GM21825 (cell line): ENCODE data around the gene NAPA.
"Not testable (repeated sequence)": the region's sequence is repeated elsewhere in the genome, so short reads cannot be mapped to it uniquely, and the experiment has no call there.

Source experiments
- ATAC-seq: cut with Tn5 transposase; IDR thresholded peaks from one replicate; pipeline ENCODE4 v1.9.1; 2021; ENCODE audit warnings: mild to moderate bottlenecking, moderate library complexity; ENCODE audit not compliant: unreplicated experiment

NAPA gene

DNA sequence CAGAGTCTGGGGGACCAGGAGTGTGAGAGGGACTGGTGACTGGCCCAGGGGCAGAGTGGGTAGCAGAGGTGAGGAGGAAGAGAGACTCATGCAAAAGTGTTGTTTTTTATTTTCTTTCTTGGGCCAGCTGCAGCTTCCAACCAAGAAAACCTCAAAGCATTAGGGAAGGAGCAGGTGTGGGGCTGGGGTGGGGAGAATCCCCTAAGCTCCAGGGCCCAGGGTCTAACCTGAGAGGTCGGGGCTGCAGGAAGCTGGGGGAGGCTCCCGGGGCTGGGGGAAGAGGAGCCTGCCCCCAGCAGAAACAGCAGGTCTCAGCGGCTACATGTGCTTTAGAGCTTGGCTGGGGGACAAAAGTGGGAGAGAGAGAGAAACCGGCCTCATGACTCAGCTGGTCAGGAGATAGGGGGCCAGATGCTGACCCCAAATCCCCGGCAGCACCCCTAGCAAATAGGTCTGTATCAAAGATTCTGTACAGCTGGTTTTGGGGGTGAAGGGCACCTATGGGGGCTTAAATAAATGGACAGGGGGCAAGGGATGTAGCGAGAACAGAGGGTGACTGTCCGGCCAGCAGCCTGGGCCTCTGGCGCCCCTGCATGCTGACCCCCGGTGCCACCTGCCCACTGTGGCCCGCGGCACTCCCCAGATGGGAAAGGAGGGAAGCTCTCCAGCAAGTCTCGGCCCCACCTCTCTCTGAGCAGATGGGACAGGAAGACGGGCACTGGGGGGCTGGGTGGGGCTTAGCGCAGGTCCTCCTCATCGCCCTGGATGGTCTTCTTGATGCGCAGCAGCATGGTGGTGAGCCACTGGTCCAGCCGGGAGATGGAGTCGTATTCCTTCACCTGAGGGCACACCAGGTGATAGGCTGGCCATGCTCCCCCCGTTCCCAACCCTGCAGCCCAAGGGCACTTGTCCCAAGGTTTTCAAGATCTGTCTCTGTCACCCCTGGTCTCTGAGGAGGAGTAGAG lies 27.0 kb downstream of the NAPA start:
- ATAC-seq, result no peak

DNA sequence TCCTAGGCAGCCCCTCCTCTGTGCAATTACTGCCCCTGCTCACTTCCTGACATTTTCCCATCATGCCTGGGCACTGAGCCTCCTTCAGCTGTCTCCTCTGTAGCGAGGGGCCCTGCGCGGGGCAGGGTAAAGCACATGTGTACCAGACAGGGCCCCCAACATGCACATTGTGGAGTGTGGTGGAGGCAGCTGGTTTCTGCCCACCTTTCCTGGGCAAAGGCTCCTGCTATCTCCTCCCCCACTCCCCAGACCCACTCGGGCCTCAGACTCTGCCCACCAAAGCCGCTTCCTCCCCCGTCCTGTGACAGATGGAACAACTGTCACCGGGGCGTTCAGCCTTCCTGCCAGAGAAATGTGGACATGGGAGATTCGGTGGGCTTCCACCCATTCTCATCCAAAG lies 28.0 kb downstream of the NAPA start:
- ATAC-seq, result no peak

DNA sequence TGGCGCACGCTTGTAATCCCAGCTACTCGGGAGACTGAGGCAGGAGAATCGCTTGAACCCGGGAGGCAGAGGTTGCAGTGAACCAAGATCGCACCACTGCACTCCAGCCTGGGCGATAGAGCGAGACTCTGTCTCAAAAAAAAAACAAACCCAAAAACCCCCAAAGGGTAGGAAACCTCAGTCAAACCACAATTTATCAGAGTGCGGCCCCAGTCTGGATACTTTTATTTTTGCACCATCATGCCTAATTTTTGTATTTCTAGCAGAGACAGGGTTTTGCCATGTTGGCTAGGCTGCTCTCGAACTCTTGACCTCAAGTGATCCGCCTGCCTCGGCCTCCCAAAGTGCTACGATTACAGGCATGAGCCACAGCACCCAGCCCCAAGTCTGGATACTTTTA lies 28.6 kb downstream of the NAPA start:
- not testable (repeated sequence) for ATAC-seq

DNA sequence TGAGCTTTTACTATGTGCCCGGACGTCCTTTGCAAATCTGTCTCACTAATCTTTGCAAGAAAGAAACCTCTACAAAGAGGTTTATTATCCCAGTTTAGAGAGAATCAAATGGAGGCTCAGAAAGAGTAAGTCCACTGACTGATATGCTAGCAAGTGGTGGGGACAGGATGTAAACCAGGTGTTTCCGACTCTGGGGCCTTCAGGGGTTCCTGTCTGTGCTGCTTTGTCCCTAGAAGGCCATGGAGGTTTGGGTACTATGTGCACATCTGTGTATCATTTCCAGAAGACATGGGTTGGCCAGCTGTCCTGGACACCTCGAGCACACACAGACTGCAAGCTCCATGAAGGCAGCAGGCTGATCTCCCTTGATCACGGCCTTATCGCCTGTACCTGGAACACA lies 29.7 kb downstream of the NAPA start:
- no peak for ATAC-seq

DNA sequence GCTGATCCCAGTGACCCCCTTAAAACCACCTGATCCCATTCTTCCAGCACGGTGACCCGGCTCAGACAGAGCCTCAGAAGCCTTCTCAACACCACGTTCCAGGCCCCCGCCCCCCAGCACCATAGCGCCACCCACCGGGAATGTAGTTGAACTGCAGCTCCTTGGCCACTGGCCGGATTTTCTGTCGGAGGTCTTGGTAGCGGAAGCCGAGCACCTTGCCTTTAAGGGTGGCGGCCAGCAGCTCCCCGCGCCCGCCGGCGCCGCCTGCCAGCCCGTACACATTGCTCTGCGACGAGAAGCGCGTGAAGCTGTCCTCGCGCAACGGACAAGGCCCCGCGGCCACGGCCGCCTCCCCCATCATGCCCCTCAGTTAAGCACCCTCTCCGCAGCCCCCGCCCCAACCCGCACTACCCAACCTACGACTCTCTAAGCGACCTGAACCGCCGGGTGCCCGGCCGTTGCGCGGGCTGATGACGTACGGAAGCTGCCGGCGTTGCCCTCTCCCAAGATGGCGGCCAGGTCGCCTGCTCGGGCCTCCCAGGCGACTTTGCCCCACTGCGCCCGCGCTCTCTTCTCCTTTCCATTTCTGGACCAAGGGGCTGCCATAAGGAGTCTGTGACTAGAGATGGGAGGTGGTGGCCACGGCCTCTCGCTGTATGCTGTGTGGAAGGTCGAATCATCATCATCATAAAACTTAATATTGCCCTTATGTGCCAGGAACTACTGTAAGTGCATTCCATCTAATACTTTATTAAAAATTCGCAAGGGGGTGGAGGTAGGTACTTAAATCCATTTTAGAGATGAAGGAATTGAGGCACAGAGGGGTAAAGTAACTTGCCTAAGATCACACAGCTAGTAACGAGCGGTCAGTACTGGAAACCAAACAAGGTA lies 30.8 kb downstream of the NAPA start, which contains the start of gene KPTN:
Gene KPTN, minus strand, starts transcription at position 420 of the 891 bp plus-strand sequence. Its CDS starts 59 bp downstream, at position 361.
- ATAC-seq, result peak; percentile 54

DNA sequence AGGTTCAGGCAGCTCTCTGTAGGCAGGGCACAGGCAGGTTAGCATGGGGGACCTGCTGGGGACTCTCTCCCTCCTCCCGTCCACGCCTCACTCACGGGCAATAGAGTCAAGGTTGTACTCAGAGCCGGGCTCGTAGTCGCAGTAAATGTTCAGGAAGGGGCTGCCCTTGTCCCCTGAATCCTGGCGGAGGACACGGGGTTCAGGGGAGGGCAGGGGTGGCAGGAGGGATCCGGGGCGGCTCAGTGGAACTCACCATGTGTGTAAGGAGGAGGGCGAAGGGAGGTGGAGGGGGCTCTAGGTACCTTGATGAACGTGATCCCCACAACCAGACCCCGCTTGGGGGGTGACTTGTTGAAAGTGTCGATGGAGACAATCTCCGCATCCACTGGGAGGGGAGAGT lies 31.7 kb downstream of the NAPA start:
- ATAC-seq, result no peak

DNA sequence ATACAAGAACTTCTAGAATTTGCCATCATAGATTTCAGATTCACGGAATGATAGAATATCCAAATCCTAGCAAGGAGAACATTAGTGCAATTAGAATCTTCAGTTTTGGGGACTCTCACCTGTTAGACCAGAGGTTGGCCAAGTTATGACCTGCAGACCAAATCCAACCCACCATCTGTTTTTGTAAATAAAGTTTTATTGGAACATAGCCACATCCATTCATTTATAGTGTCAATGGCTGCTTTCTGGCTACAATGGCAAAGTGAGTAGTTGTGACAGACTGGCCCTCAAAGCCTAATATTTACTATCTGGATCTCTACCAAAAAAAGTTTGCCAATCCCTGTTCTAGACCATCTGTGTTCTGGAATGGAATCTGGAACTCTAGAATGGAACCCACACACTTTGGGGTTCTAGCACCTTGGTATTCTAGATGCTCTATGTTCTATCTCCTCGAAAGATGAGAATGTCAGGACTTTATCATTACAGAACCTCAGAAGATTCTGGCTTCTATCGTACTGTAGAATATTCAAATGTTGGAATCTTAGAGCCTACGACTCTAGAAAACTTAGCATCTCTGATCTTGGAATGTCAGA lies 33.3 kb downstream of the NAPA start:
- ATAC-seq, result no peak

DNA sequence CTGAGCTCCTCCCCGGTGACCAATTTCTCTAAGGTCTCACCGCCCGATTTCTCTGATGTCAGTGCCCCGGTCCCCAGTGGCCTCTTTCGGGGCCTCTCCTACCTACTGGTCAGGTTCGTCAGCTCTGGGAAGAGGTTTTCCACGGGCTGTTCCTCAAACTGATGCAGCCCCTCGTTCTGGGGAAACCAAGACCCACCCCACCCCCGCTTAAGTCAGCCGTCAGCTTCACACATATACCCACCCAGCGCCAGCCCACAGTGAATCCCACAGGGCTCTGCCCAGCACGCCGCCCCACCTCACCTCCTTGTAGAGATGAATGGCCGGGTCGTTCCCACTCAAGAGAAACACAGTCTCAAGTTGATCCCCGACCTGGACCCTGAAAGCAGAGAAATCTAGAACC lies 34.2 kb downstream of the NAPA start:
- ATAC-seq, result no peak

DNA sequence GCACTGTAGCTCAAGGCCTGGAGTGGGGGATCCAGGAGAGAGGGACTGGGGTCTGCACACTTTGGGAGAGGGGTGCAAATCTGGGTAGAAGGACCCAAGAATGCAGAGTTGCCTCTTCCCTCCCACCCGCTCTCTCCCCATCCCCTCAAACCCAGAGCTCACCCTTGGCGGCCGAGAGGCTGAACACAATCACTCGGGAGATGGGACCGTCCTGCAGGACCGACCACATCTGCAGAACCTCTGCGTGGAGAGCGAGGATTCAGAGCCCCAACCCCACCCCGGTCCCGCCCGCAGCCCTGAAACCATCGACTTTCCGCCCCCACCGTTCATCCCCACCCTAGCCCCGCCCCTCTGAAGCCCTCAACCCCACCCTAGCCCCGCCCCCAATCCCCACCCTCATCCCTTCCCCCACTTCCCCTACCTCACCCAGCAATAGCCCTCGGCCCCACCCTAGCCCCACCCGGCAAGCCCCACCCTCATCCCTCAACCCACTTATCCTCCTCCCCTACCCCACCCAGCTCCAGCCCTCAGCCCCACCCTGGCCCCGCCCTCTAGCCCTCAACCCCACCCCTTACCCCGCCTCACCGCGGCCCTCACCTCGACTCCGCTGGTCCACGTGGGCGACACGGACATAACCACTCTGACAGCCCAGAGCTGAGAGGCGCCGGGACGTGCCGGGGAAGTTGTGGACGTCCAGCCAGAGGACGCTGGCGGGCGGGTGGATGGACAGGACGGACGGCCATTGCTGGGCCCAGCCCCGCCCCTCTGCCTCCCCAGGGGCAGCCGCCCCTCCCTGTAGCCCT lies 35.0 kb downstream of the NAPA start:
- no peak for ATAC-seq

DNA sequence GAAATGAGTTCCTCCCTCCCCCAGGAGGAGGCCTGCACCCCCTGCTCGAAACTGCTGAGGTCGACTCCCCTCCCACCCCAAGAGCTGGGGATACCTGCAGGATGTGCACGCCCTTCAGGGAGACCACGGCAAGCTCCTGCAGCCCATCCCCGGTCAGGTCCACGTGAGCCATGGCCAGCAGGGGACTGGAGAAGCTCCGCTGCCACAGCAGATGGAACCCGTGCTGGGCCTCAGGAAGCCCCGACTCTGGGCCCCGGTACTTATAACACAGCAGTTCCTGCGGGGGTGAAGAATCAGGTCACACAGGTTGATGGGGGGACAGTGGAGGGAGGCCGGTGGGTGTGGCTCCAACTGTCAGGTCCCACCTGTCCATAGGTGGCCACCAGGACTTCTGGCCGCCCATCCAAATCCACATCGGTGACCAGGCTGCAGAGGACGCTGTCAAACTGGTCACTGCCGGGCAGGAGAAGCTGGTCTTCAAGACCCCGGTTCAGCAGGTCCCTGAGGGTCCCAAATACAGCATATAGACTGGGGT lies 38.4 kb downstream of the NAPA start:
- ATAC-seq, result no peak

DNA sequence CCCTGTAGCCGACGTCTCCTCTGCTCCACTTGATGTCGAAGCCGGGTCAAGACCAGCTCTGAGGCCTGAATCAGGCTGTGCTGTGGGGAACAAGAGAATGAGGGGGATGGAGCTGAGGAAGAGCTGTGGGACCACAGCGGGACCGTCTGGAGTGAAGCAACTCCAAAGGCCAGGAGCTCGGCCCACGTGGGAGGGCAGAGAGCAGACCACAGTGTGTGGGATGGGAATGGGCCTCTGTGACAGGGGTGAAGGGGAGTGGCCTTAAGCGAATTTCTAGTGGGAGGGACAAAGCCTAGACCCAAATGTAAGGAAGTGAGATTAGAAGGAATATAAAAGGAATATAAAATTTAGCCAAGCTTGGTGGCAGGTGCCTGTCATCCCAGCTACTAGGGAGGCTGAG lies 39.4 kb downstream of the NAPA start:
- ATAC-seq, result no peak

DNA sequence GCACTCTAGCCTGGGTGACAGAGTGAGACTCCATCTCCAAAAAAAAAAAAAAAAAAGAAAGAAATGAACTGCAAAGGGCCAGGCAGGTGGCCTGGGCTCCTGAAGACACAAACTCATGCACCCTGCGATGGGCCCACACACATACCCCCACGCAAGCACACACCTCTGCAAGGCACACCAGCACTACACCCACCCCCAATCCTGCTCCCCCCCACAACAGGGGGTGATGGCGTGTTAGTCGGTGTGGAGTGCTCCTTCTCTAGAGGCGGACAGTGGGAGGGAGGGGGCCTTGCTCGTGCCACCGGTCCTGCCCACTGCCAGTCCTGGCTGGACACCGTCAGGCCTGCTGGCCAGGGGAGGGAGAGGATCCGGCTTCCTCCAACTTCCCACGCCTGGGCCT lies 41.5 kb downstream of the NAPA start:
- ATAC-seq, result no peak

DNA sequence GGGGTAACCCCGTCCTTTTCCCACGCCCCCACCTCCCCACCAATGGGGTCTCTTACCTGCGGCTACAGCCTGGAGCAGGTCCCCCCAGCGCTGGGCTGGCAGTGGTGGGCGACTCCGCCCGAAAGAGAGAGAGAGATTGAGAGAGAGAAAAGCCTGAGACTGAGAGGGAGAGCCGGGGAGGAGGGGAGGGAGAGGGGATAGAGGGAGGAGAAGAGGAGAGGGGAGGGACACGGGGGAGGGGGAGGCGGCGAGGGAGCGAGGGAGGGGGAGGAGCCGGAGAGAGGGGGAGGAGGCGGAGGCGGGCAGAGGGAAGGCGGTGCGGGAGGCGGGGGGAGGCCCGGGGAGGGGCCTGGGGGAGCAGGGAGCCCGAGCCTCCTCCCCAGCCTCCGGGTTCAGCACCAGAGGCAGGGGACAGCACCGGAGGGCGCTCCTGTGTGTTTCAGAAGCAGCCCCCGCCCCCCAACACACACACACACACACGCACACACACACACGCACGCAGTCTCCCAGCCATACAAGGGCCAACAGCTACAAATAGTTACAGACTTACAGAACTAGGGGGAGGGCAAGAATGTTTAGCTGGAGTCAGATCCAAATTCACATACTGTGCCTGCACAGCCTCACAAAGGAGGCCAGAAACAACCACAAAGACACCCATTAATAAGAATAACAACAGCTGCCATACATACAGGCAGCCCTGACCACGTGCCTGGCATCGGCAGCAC lies 43.0 kb downstream of the NAPA start, which contains the start of gene SLC8A2:
Gene SLC8A2, minus strand, starts transcription at position 161 of the 725 bp plus-strand sequence. CDS start 5,490 bp downstream, outside the sequence.
- ATAC-seq, result no peak

DNA sequence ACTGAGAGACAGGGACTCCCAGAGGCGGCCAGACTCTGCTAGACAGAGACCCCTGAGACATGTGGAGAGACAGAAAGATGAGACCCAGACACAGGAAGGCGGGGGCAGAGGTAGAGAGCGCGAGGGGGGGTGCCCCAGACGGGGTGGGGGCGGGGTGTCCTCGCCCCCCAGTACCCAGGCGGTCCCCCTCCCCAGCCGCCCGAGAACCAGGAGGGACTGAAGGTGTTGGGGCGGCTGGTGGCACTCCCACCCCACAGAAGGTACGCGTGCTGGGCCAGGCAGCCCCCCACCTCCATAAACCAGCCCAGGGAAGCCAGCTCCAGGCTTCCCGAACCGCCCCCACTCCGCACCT lies 43.5 kb downstream of the NAPA start:
- ATAC-seq, result no peak

DNA sequence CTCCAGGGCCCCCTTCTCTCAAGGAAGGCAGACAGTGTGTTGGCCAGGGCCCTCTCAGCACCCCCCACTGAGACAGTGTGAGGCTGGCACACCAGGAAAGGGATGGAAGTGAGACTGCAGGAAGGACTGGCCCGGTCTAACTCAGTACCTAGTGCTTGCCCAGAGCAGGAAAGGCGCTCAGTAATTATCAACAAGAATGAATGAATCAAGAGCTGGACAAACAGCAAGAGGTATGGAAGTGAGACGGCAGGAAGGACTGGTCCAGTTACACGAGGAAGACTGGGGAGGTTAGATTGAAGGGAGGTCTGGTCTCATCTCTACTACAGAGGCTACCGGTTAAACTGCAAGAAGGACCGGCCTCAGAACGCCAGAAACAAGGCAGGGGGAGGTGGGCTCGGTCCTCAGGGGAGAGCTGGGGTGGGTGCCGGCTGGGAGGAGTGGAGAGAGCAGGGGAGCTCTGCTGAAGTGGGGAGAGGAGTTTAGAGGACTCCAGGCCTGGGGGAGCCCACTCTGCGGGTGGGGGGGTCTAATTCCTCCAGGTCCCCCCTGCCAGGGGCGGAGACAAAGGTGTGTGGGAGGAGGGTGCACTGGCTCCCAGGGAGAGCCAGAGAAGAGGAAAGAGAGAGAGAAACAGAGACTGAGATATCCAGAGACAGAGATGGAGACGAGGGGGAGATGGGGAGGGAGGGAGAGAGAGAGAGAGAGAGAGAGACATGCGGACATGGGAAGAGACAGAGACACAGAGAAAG lies 44.2 kb downstream of the NAPA start:
- ATAC-seq, result no peak

DNA sequence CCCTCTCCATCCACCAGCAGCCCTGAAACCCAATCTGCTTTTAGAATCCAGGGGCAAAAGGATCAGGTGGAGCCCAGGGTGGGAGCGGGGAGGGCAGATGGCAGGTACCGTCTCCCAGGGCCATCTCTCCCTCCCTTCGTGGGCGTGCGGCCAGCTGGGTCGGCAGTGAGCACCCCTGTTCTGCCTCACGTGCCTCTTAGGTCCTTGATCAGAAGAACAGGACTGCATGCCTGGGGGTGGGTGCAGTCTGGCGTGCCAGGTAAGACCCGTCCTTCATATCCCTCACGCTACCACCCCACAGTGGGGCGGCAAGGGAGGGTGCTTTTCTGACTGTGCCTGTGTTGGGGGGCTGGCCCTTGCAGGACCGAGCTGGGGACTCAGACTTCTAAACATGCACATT lies 45.1 kb downstream of the NAPA start:
- no peak for ATAC-seq

DNA sequence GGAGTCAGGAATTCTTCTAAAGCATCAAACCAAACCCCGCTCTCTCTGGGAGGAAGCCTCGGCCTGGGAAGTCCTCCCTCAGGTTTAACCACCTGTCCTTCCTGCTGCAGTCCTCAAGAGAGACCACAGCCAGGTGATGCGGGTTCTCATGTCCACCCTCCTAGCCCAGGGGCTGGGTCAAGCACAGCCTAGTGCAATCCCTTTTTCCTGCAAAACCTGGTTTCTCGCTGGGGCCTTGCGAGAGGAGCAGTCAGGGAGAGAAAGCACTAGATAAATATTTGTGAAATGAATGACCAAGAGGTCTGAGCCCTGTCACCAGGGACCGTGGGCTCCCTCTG lies 45.5 kb downstream of the NAPA start:
- ATAC-seq, result no peak

DNA sequence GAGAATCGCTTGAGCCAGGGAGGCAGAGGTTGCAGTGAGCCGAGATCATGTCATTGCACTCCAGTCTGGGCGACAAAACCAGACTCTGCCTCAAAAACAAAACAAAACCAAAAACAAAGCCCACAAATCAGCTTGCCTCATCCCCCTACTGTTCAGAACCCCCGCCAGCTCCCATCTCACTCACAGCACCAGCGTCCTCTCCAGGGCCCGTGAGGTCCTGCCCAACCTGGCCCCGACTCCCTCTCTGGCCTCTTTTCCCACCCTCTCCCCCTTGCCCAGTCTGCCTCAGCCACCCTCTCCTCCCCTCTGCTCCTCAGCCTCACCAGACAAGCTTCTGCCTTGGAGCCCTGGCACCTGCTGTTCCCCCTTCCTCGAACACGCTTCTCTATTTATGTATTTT lies 46.9 kb downstream of the NAPA start:
- ATAC-seq, result no peak

DNA sequence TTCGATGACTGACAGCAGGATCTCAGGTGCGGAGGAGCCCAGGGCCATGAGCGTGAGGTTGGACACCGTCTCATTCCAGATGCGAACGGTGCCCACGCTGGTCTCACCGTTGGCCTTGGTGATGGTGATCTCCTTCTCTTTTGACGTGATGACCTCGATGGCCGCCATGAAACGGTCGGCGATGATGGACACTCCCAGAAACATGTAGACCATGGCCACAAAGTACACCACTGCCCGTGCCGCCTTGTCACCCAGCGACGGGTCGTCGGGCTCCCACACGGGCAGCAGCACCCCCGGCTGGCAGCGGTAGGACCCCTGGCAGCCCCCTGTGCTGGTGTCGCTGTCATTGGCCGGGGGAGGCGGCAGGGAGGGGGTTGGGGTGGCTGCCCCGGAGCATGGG lies 48.9 kb downstream of the NAPA start:
- no peak for ATAC-seq
